Measurements from ENCODE around the gene EP400. TPM values are rescaled to one million over a fixed set of nuclear protein-coding genes. Genes with fewer than 3 reads are reported as not detected.

EP400 gene
- total RNA-seq, 3 donors from 2014 or later, result 34.9 to 47.8 (median 40.7) TPM

DNA sequence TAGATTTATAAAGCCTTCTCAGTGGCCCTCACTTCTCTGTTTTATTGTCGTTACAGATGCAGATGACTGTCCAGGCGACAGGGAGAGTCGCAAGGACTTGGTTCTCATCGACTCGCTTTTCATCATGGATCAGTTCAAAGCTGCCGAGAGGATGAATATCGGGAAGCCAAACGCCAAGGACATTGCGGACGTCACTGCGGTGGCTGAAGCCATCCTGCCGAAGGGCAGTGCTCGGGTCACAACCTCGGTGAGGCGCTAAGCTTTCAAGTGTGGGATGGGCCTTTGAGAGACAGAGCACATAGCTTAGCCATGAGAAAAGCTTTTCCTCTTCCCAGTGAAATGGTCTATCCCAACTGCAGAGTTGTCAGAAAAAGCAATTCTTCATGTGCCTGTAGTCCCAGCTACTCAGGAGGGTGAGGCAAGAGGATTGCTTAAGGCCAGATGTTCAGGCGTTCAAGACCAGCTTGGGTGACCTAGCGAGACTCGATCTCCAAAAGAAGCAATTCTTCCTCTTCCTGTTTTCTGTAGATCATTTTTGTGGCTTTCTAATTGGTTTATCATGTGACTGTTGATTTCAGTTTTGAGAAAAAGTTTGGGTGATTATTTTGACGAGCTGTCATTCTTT is 56.4 kb downstream of the EP400 start:
- TF ChIP-seq, protein P1, sequence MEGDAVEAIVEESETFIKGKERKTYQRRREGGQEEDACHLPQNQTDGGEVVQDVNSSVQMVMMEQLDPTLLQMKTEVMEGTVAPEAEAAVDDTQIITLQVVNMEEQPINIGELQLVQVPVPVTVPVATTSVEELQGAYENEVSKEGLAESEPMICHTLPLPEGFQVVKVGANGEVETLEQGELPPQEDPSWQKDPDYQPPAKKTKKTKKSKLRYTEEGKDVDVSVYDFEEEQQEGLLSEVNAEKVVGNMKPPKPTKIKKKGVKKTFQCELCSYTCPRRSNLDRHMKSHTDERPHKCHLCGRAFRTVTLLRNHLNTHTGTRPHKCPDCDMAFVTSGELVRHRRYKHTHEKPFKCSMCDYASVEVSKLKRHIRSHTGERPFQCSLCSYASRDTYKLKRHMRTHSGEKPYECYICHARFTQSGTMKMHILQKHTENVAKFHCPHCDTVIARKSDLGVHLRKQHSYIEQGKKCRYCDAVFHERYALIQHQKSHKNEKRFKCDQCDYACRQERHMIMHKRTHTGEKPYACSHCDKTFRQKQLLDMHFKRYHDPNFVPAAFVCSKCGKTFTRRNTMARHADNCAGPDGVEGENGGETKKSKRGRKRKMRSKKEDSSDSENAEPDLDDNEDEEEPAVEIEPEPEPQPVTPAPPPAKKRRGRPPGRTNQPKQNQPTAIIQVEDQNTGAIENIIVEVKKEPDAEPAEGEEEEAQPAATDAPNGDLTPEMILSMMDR (IDR thresholded peaks at IDR 0.05), result no peak
- DNase-seq, result no peak
- no peaks in the 10 kb centered on the region for H3K36me3 ChIP-seq (ENCODE audit: low read depth)

DNA sequence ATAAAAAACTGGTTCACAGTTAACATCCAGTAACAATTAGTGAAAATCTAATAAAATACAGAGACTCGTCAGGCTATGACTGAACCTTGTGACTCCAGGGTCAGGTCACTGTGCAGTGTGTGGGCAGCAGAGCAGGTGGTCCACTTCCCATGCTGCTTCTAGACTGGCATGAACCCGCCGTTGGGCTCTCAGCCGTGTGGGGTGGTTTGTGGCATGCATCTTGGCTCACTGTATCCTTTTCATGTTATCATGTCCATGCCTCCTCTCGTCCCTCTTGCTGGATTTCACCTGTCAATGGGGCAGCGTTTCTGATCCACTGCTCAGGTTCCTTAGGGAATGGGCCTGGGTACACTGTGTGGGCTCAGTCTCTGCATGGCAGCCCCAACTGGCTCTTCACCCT is 57.3 kb downstream of the EP400 start:
- intact Hi-C loops (cut with DNase I, micrococcal nuclease), result no loop called here
- H3K9me3 ChIP-seq, result no peaks in the 10 kb centered on the region
- H3K4me3 ChIP-seq, result no peak overlapping the region
- DNase-seq (no peak), ATAC-seq (no peak)
- TF ChIP-seq, protein P1 (IDR thresholded peaks at IDR 0.05), result no peak
- no peaks in the 10 kb centered on the region for H3K36me3 ChIP-seq (ENCODE audit: low read depth)
- H3K4me1 ChIP-seq (ENCODE audit: low read depth), result no peaks in the 10 kb centered on the region

More for the DNA sequence above, 56.4 kb downstream of the EP400 start:
- intact Hi-C loops (cut with DNase I, micrococcal nuclease), result no loop called here
- H3K4me1 ChIP-seq (ENCODE audit: low read depth), result no peaks in the 10 kb centered on the region
- no peaks in the 10 kb centered on the region for H3K9me3 ChIP-seq
- H3K4me3 ChIP-seq, result no peak overlapping the region
- ATAC-seq, result no peak

DNA sequence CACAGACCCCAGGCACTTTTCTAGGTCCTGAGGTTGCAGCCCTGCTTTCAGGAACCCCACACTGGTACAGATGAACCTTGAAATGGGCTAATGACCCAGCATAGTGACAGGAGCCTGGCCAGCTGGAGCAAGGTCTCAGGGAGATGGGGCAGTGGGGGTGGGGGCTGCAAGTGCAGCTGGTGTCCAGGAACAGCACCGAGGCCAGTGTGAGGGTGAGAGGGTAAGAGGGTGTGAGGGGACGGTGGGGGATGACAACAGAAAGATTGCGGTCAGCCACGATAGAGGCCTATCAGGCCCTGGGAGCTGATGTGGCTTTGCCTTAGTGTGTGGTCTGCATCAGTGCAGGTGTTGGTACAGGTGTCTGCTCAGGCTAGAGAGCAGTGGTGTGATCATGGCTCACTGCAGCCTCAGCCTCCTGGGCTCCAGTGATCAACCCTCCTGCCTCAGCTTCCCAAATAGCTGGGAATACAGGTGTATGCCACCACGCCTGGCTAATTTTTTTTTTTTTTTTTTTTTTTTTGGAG is 59.7 kb downstream of the EP400 start:
- Histone ChIP-seq H3K4me3 (no peak overlapping the region), H3K9me3 (no peaks in the 10 kb centered on the region), H3K4me1 (ENCODE audit: low read depth) (no peaks in the 10 kb centered on the region), H3K36me3 (ENCODE audit: low read depth) (no peaks in the 10 kb centered on the region)
- no peak for DNase-seq
- intact Hi-C loops (cut with DNase I, micrococcal nuclease), result no loop called here
- TF ChIP-seq, protein P1 (IDR thresholded peaks at IDR 0.05), result no peak
- no peak for ATAC-seq

DNA sequence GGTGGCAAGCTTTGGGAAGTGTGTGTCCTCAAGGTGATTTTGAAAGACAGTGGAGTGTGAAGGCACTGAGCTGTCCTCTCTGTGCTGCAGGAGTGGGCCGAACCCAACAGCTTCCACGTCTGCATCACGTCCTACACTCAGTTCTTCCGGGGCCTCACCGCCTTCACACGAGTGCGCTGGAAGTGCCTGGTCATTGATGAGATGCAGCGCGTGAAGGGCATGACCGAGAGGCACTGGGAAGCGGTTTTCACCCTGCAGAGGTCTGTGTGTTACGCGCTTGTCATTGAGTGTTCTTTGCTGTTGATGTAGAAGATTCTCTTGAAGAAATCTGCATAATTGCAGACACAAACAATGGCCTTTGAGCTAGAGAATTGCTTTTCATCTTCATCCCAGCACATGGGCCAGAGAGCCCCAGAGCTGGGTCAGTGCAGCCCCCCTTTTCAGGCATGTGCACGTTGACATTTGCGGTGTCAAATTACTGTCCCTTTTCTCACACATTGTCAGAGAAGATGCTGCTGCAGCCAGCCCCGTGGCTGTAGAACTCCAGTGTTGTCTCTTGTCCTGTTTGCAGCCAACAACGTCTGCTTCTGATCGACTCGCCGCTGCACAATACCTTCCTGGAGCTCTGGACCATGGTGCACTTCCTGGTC is 63.3 kb downstream of the EP400 start:
- Histone ChIP-seq H3K4me1 (ENCODE audit: low read depth) (no peaks in the 10 kb centered on the region), H3K4me3 (no peak overlapping the region), H3K9me3 (no peaks in the 10 kb centered on the region), H3K36me3 (ENCODE audit: low read depth) (no peaks in the 10 kb centered on the region)
- ATAC-seq, result no peak
- no peak for DNase-seq
- intact Hi-C loops (cut with DNase I, micrococcal nuclease), result no loop called here
- TF ChIP-seq, protein P1 (IDR thresholded peaks at IDR 0.05), result no peak

DNA sequence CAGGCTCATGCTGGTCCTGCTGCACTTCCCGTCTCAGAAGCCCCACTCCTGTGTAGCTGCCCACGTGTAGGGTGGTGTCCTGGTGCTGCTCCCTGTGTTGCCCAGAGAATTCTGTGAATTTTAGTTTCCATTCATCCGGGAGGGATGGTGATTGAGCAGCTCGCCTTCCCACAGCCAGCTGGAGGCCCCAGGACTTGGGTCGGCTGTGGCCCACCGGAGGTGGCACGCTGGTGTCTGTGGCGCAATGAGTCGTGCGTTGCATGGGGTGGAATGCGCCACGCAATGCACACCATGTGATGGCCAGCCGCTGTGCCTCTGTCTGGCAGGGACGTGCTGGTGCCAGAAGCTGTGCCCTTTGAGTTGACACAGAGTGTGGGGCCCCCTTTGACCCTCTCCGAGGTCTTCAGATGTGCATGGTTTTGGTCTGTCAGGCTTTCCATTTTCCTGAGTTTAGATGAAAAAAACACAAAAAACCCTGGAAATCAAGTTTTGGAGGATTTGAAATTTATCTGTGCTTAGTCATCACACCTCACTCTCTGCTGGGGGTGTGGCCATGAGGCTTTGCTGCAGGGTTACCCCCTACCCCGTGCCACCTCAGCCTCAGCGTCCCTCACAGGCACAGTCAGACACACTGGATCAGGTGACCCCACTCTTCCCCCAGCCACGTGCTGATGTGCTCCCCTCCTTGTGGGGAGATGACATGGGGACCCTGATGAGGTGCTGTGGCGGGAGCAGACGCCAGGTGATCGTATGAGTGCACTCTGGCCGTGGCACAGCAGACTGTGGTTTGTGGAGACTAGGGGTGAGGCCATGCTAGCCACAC is 64.6 kb downstream of the EP400 start:
- intact Hi-C loops (cut with DNase I, micrococcal nuclease), result no loop called here

More for the DNA sequence above, 64.6 kb downstream of the EP400 start:
- TF ChIP-seq, protein P1 (IDR thresholded peaks at IDR 0.05), result no peak
- no peak for DNase-seq
- Histone ChIP-seq H3K4me3 (no peak overlapping the region), H3K4me1 (ENCODE audit: low read depth) (no peaks in the 10 kb centered on the region), H3K9me3 (no peaks in the 10 kb centered on the region), H3K36me3 (ENCODE audit: low read depth) (no peaks in the 10 kb centered on the region)
- ATAC-seq, result no peak
